Activated CD4-positive, alpha-beta T cell treated with anti-CD3 and anti-CD28 coated beads, Interleukin-2, amount 50 U/mL, for 1 hour (primary cell): Measurements from ENCODE around the gene PIEZO1.
"Not testable (repeated sequence)": the region's sequence is repeated elsewhere in the genome, so short reads cannot be mapped to it uniquely, and the experiment has no call there.

ENCODE experiments used
- DNase-seq: peaks from one replicate; pipeline ENCODE4 v3.0.0-alpha.2; 2020

PIEZO1 gene

DNA sequence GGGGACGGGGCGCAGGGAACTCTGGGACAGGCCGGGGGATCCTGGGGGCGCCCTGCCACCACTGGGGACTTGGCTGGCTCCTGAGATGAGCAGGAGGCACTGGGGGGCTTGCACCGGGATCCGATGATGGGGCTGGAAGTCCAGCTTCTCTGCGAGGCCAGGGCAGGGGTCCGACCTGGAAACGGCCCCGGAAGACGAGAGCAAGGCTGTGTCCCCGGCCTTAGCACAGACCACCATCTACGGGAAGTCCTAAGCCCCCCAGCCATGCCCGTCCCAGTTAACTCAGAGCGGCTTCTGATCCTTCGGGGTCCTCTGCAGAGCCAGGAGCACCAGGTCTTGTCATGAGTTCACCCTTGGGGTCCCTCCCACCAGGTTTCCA lies 19.1 kb upstream of the PIEZO1 start:
- no peak for DNase-seq

DNA sequence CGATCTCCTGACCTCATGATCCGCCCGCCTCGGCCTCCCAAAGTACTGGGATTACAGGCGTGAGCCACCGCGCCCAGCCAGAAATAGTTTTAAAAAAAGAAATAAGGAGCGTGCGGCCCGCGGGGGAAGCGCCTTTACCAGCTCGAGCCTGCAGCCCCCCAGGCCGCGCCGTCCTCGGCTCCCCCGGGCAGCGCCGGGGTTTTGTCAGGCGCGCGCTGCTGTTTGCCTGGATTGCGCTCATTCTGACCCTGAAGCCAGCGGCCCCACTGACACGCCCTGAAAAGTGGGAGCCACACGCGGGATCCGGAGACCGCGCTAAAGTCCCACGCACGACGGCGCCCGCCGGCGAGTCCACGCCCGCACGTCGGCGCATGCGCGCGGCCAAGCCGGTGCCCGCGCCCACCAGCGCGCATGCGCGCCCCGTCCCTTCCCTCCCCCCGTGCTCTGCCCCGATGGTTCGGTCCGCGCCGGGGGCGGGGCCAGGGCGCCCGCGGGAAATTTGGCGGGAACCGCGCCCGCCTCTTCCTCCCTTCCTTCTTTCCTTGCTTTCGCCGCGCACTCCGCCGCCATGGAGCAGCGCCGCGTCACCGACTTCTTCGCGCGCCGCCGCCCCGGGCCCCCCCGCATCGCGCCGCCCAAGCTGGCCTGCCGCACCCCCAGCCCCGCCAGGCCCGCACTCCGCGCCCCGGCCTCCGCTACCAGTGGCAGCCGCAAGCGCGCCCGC lies 18.4 kb upstream of the PIEZO1 start, which contains the start of gene CDT1:
Gene CDT1, plus strand, starts transcription at position 526 of the 724 bp plus-strand sequence. Its CDS starts 43 bp downstream, at position 569.
- DNase-seq: peak; percentile 78

DNA sequence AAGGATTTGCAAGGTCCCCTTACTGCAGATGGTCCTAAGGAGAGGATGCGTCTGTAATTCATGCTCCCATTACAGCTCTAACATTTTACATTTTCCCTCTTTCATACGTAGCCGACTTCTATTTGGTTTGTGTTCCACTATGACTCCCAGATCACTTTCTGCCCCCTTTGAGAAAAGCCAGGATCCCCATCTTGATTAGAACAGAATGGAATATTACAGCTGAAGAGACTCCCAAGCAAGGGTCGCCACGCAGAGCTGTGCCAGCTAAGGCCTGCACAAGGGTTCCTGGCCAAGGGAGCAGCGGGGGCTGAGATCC lies 15.2 kb upstream of the PIEZO1 start:
- DNase-seq: no peak

DNA sequence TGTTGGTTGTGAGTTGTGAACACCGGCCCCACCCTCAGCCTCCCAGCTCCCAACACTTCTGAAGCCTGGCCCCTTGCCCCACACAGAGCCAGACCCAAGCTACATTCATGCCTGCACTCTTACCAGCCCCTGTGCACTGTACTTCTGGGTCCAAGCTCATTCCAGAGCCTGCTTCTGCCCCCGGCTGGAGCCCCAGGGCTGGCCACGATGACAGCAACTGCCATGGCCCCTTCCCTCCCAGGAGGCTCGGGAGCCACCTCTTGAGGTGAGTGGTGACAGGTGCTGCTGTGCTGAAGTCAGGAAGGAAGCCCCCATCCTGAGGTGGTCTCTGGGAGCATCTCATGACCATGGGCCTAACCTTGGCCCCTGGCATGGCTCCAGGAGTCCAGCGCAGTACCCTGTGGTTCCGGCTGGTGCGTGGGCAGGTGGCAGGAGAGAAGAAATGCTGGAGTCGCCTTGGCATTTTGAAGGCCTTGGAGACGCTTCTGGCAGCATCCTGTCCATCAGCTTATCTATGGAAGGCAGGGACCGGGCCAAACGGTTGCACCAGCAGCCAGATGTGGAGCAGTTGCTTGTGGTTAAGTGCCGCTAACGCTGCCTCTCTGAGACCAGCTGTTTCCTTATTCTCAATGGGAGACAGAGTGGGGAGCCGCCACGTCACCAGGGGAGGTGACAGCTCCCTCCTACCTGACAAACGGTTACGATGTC lies 14.7 kb upstream of the PIEZO1 start:
- DNase-seq: no peak

DNA sequence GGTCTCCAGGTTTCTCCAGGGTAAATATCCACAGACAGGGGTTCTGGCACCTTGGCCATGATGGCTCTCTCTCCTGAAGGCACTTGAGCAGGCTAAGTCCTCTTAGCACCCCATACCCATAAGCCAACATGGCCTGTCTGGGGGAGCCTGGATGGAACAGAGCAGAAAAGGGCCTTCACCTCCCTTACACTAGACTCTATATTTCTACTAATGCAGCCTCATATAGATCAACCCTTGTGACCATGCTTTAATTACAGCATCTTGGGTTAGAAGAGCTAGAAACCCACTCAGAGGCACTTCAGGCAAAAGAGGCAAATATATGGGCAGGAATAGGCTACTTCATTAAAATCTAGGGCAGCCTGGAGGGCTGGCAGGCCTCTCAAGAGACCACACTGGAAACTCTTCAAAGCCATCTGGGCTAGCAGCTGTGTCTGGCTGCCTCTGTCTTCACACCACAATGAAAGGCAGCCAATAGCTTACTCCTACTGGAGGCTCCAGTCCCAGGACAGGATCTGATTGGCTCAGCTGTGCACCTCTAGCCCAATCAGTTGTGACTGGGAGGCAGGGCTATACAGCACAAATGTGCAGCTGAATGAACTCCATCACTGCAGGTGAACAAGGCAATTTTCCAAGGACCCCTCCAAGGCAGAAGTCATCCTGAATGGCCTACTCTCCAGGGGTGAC lies 13.9 kb upstream of the PIEZO1 start:
- no peak for DNase-seq

DNA sequence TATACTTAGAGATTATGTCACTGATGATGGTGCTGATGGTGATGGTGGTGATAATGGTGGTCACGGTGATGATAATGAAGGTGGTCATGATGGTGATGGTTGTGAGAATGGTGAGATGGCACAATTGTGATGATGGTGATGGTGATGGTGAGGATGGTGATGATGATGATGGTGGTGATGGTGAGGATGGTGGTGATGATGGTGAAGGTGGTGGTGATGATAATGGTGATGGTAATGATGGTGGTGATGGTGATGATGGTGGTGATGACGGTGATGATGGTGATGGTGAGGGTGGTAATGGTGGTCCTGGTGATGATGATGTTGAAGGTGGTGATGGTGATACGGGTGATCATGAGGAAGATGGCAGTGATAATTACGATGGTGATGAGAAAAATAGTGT lies 13.1 kb upstream of the PIEZO1 start:
- DNase-seq: no peak

DNA sequence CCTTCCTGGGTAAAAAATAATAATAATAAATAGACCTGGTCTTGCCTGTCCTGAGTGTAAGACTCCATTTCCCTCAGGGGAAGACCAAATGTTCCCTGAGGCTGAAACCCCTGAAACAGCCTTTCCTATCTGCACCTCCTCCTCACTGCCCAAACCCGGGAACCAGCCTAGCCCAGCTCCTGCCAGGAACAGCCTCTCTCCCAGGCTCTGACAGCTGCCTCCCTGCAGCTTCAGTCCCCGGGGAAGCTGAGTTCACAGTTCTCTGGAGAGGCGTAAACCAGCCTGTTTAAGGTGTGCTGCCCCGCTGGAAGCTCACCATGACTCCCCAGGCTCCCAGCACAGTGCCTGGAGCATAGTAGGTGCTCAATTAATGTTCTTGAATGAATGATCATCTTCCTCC lies 11.3 kb upstream of the PIEZO1 start:
- no peak for DNase-seq

DNA sequence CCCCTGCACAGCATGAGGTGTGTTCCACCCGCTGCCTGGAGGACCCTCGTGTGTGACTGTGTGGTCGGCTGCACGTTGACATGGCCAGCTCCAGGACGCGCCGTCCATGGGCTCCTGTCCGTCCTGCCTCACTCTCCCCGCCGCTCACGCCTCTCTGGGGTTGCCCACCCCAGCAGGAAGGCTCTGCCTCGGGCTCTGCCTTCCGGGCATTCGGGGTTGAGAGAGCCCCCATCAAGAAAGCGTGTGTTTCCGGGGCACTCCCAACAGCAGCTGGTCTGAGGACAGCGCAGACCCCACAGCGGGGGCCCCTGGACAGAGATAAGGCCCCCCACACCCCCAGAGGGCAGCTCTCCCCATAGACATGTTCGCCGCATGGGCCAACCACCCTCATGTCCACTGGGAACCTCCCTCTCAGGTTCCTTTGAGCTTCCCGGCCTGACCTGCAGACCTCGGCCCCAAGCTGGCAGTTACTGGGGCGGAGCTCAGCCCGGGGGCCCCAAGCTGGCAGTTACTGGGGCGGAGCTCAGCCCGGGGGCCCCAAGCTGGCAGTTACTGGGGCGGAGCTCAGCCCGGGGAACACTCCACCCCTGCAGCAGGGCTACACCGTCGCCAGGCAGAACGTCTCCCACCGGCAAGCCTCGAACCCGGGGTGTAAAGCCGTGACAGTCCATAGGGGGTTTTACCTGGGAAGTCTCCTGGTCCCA lies 8.4 kb upstream of the PIEZO1 start:
- DNase-seq: no peak

DNA sequence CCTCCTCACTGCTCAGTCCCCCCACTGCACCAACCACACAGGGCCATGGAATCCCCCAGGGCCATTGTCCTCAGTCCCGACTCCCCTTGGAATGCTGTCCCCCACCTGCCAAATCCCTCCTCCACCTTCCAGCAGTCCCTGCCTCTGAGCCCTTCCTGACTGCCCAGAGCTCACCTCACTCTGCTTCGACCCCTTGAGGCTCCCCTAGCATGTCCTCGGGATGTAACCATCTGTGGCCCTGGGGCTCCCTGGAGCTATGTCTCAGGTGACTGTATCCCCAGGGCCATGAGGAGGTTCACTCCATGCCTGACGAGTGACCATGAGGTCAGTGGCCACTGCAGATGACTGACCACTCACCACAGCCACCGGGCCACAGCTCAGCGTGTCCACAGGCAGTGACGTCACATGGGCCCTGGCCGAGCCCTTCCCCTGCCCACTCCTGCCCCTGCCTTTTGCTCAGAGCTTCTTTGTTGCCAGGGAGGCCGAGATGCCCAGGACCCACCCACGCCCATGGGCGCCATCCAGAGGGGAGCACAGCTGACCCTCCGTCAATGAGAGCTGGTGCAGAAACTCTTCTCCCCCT lies 7.7 kb upstream of the PIEZO1 start:
- no peak for DNase-seq

DNA sequence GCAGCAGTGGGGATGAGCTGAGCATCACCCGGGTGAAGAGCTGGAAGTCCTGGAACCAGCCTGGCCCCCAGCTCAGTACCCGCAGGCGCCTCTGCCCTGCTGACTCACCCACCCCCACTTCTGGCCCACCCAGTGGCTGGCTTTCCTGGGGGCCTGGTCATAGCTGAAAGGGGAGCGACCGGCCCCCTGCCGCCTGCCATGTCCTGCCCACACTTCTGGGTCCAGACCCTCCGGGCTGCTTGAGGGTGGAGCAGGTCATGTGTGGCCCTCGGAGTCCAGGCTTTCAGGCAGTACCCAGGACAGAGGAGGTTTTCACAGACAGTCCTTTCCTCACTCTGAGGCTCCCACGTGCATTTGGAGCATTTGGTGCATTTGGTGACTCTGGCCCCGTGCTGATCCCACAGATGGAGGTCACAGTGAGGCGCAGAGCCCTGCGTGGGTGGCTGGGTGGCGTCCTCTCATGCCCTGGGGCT lies 7.1 kb upstream of the PIEZO1 start:
- DNase-seq: no peak

DNA sequence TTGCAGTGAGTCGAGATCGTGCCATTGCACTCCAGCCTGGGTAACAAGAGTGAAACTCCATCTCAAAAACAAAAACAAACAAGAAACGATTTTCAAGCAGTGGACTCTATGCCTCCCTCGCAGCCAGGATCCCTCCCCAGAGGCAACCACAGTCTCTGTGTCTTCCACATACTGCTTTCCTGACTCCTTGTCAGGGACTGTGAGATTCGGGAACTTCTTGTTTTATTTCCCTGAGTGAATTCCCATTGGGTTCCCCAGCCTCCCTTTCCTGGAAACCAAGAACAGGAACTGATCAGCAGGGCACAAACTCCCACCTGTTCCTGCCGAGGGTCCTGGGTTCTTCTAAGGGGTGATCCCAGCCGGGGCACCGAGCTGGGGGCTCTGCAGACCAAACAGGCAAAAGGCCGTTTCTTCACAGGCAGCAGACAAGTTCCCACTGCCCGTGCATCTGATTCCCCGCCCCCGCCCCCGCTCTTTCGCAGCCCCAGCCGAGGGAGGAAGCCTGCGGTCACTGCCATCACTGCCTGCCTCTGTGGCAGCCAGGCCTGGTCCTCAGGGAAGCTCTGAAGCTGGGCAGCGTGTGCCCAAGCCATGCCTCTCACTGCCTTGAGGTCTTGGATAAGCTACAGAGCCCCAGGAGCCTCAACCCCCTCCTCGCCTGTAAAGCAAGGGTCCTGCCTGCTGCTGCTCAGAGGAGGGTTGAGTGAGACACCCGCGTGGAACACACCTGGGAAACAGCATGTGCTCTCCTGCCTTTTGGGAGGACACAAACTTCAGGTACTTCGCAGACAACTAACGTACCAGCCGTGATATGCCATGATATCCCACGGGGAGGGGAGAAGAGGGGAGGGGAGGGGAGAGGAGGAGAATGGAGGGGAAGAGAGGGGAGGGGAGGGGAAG lies 5.5 kb upstream of the PIEZO1 start:
- DNase-seq: peak; percentile 53

DNA sequence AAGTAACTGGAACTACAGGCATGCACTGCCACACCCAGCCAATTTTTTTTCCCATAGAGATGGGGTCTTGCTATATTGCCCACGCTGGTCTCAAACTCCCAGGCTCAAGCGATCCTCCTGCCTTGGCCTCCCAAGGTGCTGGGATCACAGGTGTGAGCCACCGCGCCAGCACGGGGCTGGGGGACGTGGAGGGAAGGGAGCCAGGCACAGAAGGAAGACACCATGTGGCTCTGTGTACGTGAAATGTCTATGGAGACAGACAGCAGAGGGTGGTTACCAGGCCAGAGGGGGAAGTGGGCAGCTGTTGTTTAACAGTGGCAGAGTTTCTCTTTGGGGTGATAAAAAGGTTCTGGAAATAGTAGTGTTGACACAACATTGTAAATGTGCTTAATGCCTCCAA lies 4.6 kb upstream of the PIEZO1 start:
- DNase-seq: no peak

DNA sequence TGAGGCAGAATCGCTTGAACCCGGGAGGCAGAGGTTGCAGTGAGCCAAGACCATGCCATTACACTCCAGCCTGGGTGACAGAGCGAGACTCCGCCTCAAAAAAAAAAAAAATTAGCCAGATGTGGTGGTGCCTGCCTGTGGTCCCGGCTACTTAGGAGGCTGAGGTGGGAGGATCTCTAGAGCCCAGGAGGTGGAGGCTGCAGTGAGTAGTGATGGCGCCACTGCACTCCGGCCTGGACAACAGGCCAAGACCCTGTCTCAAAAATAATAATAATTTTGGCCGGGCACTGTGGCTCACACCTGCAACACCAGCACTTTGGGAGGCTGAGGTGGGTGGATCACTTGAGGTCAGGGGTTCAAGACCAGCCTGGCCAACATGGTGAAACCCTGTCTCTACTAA lies 3.7 kb upstream of the PIEZO1 start:
- not testable (repeated sequence) for DNase-seq

DNA sequence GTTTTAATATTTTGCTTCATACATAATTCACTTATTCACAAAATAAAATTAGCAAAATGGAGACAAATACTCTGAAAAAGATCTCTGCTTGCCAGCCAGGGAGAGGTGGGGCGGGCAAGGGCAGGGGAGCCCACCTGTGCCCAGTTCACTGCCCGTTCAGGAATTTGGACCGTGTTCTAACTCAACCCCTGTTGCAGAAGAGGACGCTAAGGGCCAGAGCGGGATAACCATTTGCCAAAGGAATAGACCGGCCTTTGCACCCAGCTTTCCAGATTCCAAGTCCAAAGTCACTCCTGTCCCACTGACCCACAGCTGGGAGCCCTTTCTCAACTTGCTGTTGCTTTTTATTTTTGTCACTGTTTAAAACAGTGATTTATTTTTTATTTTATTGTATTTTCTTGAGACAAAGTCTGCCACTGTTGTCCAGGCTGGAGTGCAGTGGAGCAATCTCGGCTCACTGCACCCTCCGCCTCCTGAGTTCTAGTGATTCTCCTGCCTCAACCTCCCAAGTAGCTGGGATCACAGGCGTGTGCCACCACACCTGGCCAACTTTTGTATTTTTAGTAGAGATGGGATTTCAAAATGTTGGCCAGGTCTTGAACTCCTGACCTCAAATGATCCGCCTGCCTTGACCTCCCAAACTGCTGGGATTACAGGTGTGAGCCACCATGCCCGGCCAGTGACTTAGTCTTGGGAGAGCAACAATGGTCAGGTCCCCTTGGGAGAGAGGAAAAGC lies 2.7 kb upstream of the PIEZO1 start:
- no peak for DNase-seq

DNA sequence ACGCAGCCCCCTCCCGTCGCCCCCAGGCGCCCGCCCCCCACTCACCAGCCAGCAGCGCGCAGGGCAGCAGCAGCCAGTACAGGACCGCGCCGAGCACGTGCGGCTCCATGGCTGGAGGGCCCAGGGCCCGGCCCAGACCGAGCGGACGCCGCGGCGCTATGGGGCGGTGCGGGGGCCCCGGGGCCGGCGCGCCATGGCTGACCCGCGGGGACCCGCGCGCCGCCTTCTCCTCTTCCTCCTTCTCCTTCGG lies 239 bp downstream of the PIEZO1 start:
- DNase-seq: no peak

DNA sequence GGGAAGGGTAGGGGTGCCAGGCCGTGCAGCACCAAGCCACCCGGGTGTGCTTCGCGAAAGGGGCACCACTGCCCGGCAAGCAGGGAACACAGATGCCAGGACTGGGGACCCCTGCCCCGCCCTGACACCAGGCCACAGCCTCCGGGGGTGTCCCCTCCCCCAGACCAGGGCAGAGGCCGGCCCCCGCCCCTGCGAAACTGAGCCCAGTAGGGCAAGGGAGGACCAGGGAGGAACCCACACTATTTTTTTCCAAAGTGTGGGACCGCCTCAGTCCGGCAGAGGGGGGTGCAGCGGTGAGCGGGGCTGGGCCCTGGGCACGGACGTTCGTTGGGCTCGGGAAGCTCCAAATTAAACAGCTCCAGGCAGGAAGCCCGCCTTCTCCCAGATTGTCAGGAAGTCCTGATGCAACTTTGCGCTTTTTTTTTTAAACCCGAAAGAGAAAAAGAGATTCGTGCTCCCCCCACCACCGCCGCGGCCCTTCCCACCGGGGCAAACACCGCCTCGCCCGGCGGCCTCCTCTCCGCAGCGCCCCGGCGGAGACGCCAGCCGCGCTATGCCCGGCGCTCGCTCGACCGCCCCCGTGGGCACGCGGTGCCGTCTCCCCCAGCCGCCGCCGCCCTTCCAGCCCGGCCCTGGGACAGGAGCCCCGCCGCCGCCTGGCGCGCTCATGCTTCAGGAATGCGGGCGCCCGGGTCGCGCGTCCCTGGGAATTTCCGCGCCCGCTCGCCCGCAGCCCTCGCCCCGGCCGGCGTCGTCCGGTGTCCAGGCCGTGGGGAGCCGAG lies 755 bp downstream of the PIEZO1 start:
- DNase-seq: peak; percentile 50

DNA sequence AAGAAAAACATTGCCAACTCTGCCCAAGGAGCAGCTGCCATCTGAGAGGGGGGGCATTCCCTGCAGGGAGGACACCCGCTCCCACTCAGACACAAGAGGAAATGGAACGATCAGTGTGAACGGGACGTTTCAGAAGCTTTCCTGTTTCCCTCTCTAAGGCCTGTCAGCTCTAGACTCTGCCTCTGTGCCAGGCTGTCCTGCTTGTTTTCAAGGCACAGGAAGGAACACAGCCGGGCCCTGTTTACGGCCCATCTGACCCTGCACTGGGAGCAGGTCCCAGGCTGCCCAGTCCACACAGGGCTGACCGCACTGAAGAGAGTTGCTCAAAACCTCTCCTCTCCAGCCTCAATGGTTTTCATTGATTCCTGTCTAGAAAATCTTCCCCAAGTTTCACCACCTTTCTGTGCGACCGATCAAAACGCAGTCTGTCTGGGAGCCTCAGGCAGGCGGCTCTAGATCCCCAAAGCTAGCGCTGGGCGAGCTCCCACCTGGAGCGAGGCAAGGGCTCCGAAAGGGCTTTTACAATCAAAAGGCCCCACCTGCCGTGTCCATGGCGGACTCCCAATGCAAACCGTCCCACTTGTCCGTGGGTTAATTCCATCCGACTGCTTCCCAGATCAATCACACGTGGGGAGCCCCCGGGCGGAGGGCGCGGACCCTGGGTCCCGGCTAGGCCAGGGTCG lies 1.5 kb downstream of the PIEZO1 start:
- DNase-seq: no peak

DNA sequence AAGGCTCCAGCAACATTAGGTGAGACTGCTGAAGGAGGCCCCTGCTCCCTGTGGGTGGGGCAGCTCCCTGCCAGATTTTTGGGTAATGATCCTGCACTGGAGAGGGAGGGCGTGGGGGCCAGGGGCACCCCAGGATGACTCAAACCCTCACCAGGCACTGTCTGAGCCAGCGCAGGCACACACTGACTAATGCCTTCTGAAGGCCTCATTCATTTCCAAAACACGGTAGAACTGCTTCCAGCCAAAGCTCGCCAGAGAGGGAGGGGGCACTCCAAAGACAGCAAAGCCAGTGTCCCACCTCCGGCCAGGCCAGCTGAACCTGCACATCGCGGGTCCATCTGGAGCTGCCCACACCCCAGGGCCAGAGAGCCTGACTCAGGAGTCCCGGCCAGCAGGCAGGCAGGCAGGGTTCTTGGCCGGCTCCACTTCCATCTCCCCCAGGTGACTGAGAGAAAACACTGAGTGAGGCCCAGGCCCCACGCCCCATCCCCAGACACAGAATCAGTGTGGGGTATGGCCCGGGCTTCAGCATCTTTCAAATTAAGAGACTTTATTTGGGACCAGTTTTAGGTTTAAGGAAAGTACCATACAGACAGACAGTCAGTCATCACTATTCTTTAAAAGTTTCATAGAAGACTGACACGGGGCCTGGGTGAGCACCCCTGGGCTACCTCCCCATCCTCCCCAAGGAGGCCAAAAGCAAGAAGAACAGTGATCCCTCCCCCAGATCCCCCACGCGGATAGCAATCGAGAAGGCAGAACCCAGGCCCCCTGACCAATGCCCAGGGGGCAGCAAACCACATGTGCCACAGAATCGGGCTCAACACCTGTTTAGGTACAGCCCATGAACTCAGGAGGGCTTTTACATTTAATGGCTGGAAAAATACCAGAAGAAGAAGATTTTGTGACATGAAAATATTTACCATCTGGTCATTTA lies 2.3 kb downstream of the PIEZO1 start:
- peak; percentile 61 for DNase-seq
